Osteoblast (primary cell): ENCODE results near the gene IL17F. TPM values are rescaled to one million over a fixed set of nuclear protein-coding genes. Genes with fewer than 3 reads are reported as not detected.

Source experiments
- DNase-seq: peaks from one replicate; pipeline ENCODE4 v3.0.0; 2011; ENCODE audit warnings: low spot score, mixed read lengths; ENCODE audit not compliant: insufficient read length; ENCODE audit errors: missing footprints
- H2AFZ ChIP-seq: 2 replicates; pipeline ENCODE4 v1.6.0; 2011; ENCODE audit warnings: mild to moderate bottlenecking, low read length
- H3K27ac ChIP-seq: 2 replicates; pipeline ENCODE4 v1.5.1; 2011; ENCODE audit warnings: mild to moderate bottlenecking, low read depth, low read length, moderate library complexity
- H3K27me3 ChIP-seq: 2 replicates; pipeline ENCODE4 v1.6.0; 2012; ENCODE audit warnings: mild to moderate bottlenecking, control low read depth, inconsistent platforms, low read length, moderate library complexity; ENCODE audit not compliant: insufficient read depth
- H3K36me3 ChIP-seq: 2 replicates; pipeline ENCODE4 v1.5.1; 2011; ENCODE audit warnings: mild to moderate bottlenecking, low read length, control low read depth, moderate library complexity; ENCODE audit not compliant: insufficient read depth
- H3K4me1 ChIP-seq: 2 replicates; pipeline ENCODE4 v1.5.1; 2011; ENCODE audit warnings: mild to moderate bottlenecking, low read length, control low read depth, moderate library complexity; ENCODE audit not compliant: insufficient read depth
- H3K4me2 ChIP-seq: 2 replicates; pipeline ENCODE4 v1.6.0; 2011; ENCODE audit warnings: mild to moderate bottlenecking, low read length; ENCODE audit not compliant: insufficient read depth
- H3K4me3 ChIP-seq: fragments of 200-600 bp; sonication (generic); 3 replicates; pipeline ENCODE4 v1.5.1; 2012; ENCODE audit warnings: mild to moderate bottlenecking, low read length, inconsistent platforms; ENCODE audit not compliant: insufficient read depth
- H3K79me2 ChIP-seq: 2 replicates; pipeline ENCODE4 v1.6.0; 2012; ENCODE audit warnings: mild to moderate bottlenecking, low read length, control low read depth, inconsistent platforms; ENCODE audit not compliant: insufficient read depth
- H3K9me3 ChIP-seq: 2 replicates; pipeline ENCODE4 v1.5.1; 2011; ENCODE audit warnings: low read depth, low read length, control low read depth
- H4K20me1 ChIP-seq: 2 replicates; pipeline ENCODE4 v1.6.0; 2012; ENCODE audit warnings: mild to moderate bottlenecking, low read length, control low read depth; ENCODE audit not compliant: insufficient read depth
- CTCF ChIP-seq: IDR thresholded peaks from 2 replicates; pipeline ENCODE4 v1.5.1; 2011; ENCODE audit warnings: mild to moderate bottlenecking, low read depth, low read length, moderate library complexity; ENCODE audit errors: extremely low read depth
- total RNA-seq: library from RNA; depleted of rRNA; stranded (reverse); fragments of >200 nt; gene quantifications from 2 replicates; pipeline ENCODE4 v1.2.3, GENCODE V29; 2012

Gene IL17F
- not detected in 2 replicates for total RNA-seq

- peaks cover 4% of the 10 kb centered on the region for H3K27me3 ChIP-seq
- no peak for DNase-seq
- TF ChIP-seq CTCF = no peak
Observed at GRCh38 chr6:52244400-52244799, at the start of gene IL17F. Gene IL17F, minus strand, starts transcription at chr6:52244500. Its CDS starts 71 bp downstream, at chr6:52244429.

GRCh38 chr6:52293067-52293466 lies 48.8 kb upstream of the IL17F start:
- Histone ChIP-seq H3K36me3 (no peaks in the 10 kb centered on the region), H3K27me3 (no peaks in the 10 kb centered on the region), H3K4me1 (no peaks in the 10 kb centered on the region), H3K4me2 (no peak overlapping the region), H2AFZ (no peak overlapping the region), H4K20me1 (no peaks in the 10 kb centered on the region), H3K79me2 (no peaks in the 10 kb centered on the region), H3K4me3 (no peak overlapping the region), H3K9me3 (no peaks in the 10 kb centered on the region), H3K27ac (no peak overlapping the region)
- TF ChIP-seq CTCF = no peak
- no peak for DNase-seq

More at GRCh38 chr6:52244400-52244799, at the start of gene IL17F:
- Histone ChIP-seq H3K4me1 (no peaks in the 10 kb centered on the region), H2AFZ (no peak within 1 kb of the TSS), H3K27ac (no peak within 1 kb of the TSS), H3K36me3 (no peaks in the 10 kb centered on the region), H3K79me2 (no peaks in the 10 kb centered on the region), H3K4me3 (no peak within 1 kb of the TSS), H3K9me3 (no peaks in the 10 kb centered on the region), H4K20me1 (no peaks in the 10 kb centered on the region), H3K4me2 (no peak within 1 kb of the TSS)

- no peak overlapping the region for H3K27ac ChIP-seq
- no peaks in the 10 kb centered on the region for H3K9me3 ChIP-seq
- H3K4me1 ChIP-seq = peaks cover 6% of the 10 kb centered on the region
- H3K27me3 ChIP-seq = no peaks in the 10 kb centered on the region
- no peak overlapping the region for H3K4me2 ChIP-seq
- H3K36me3 ChIP-seq = no peaks in the 10 kb centered on the region
- no peaks in the 10 kb centered on the region for H4K20me1 ChIP-seq
- no peak for TF ChIP-seq CTCF
- no peak overlapping the region for H2AFZ ChIP-seq
- H3K79me2 ChIP-seq = peaks cover 5% of the 10 kb centered on the region
- DNase-seq = no peak
- H3K4me3 ChIP-seq = no peak overlapping the region
Observed at GRCh38 chr6:52288841-52289240, 44.5 kb upstream of the IL17F start.

GRCh38 chr6:52288216-52288615 lies 43.9 kb upstream of the IL17F start:
- H2AFZ ChIP-seq = no peak overlapping the region
- H3K4me3 ChIP-seq = no peak overlapping the region
- H3K9me3 ChIP-seq = no peaks in the 10 kb centered on the region
- H3K4me1 ChIP-seq = peaks cover 12% of the 10 kb centered on the region
- no peak for TF ChIP-seq CTCF
- no peak overlapping the region for H3K4me2 ChIP-seq
- no peak for DNase-seq
- no peaks in the 10 kb centered on the region for H3K27me3 ChIP-seq
- peaks cover 11% of the 10 kb centered on the region for H3K79me2 ChIP-seq
- H3K36me3 ChIP-seq = no peaks in the 10 kb centered on the region
- H3K27ac ChIP-seq = no peak overlapping the region
- H4K20me1 ChIP-seq = no peaks in the 10 kb centered on the region
